Measurements from ENCODE around the gene MRPL46. TPM values are rescaled to one million over a fixed set of nuclear protein-coding genes. Genes with fewer than 3 reads are reported as not detected.

The MRPL46 gene
- total and polyA plus RNA-seq, 7 donors: 47.3 to 207 (median 82.1) TPM

DNA sequence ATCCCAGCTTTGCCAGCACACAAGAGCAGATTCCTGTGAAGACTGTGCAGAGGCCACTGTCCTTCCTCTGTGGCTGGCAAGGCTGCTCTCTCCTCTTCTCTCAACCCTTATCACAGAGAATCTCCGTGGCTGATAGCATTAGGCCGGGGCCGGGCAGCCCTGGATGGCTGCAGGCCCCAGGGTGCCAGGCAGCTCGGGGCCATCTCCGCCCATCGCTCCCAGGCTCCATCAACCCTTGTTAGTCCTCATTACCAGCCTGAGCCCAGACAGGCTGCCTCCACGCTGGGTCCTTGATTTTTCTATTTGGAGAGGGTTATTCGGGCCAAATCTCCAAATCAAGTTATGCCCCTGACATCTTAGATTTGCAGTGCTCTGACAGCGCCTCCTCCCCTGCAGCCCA, 39.1 kb downstream of the MRPL46 start:
- H3K36me3 ChIP-seq (ENCODE audit: insufficient read depth in 1 of 2, low read depth in 1 of 2): no peaks in the 10 kb centered on the region
- intact Hi-C loops (cut with DNase I): no loop called here
- WGBS, 3 donors: 44 to 52% (median 48%) methylated on average over 9 of the region's 9 CpGs
- TF ChIP-seq, protein P1, sequence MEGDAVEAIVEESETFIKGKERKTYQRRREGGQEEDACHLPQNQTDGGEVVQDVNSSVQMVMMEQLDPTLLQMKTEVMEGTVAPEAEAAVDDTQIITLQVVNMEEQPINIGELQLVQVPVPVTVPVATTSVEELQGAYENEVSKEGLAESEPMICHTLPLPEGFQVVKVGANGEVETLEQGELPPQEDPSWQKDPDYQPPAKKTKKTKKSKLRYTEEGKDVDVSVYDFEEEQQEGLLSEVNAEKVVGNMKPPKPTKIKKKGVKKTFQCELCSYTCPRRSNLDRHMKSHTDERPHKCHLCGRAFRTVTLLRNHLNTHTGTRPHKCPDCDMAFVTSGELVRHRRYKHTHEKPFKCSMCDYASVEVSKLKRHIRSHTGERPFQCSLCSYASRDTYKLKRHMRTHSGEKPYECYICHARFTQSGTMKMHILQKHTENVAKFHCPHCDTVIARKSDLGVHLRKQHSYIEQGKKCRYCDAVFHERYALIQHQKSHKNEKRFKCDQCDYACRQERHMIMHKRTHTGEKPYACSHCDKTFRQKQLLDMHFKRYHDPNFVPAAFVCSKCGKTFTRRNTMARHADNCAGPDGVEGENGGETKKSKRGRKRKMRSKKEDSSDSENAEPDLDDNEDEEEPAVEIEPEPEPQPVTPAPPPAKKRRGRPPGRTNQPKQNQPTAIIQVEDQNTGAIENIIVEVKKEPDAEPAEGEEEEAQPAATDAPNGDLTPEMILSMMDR (IDR thresholded peaks at IDR 0.05): no peak
- no peaks in the 10 kb centered on the region for H3K4me1 ChIP-seq
- ATAC-seq (no peak), DNase-seq (no peak)
- H3K27me3 ChIP-seq (ENCODE audit: insufficient read depth in 3 of 3, low read length in 2 of 3): peaks cover 0 to 6% (median 0%) of the 10 kb centered on the region in 3 donors
- H3K4me3 ChIP-seq: no peak overlapping the region
- H3K27ac ChIP-seq: no peak overlapping the region
- H3K9me3 ChIP-seq: no peaks in the 10 kb centered on the region

DNA sequence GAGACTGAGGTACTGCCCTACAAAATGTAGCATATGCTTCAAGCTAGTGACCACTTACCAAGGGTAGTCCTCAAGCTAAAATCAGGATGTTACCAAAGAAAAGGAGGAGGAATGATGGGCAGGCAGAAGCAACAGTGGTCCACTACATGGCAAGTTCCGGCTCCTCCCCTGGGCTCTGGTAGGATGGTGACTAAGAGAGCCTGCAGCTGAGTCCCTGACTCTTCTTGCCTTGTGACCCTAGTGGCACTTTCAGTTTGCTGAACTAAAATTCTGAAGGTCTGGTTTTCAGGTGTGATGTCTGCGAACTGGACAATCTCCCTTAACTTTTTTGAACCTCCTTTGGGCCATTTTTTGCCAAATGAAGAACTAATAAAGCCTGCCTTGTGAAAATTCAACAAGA, 40.9 kb downstream of the MRPL46 start:
- no peaks in the 10 kb centered on the region for H3K36me3 ChIP-seq (ENCODE audit: insufficient read depth in 1 of 2, low read depth in 1 of 2)
- H3K9me3 ChIP-seq: no peaks in the 10 kb centered on the region
- no peak for DNase-seq
- no peak for ATAC-seq
- H3K4me1 ChIP-seq: no peaks in the 10 kb centered on the region
- H3K27ac ChIP-seq: no peak overlapping the region
- WGBS, 3 donors: 65 to 93% (median 79%) methylated on average over 2 of the region's 2 CpGs
- intact Hi-C loops (cut with DNase I): no loop called here
- no peak overlapping the region for H3K4me3 ChIP-seq
- TF ChIP-seq, protein P1 (IDR thresholded peaks at IDR 0.05): no peak
- H3K27me3 ChIP-seq (ENCODE audit: insufficient read depth in 3 of 3, low read length in 2 of 3): peaks cover 0 to 6% (median 1%) of the 10 kb centered on the region in 3 donors

DNA sequence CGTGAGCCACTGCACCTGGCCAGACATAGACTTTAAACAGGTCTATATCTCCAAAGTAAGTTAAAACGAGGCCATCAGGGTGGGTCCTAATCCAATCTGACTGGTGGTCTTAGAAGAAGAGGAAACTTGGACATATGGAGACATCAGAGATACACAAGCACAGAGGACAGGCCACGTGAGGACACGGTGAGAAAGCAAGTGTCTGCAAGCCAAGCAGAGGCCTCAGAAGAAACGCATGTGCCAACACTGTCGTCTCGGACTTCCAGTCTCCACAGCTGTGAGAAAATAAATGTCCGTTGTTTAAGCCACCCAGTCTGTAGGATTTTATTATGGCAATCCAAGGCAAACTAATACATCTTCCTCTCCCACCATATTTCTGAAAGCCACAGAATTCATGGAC, 43.9 kb downstream of the MRPL46 start:
- no peaks in the 10 kb centered on the region for H3K36me3 ChIP-seq (ENCODE audit: insufficient read depth in 1 of 2, low read depth in 1 of 2)
- no peak overlapping the region for H3K27ac ChIP-seq
- peaks cover 0 to 4% (median 3%) of the 10 kb centered on the region in 3 donors for H3K27me3 ChIP-seq (ENCODE audit: insufficient read depth in 3 of 3, low read length in 2 of 3)
- intact Hi-C loops (cut with DNase I): no loop called here
- TF ChIP-seq, protein P1 (IDR thresholded peaks at IDR 0.05): no peak
- ATAC-seq: no peak
- H3K4me3 ChIP-seq: no peak overlapping the region
- DNase-seq: no peak
- no peaks in the 10 kb centered on the region for H3K4me1 ChIP-seq
- WGBS, 3 donors: 41 to 51% (median 50%) methylated on average over 8 of the region's 8 CpGs
- H3K9me3 ChIP-seq: no peaks in the 10 kb centered on the region

DNA sequence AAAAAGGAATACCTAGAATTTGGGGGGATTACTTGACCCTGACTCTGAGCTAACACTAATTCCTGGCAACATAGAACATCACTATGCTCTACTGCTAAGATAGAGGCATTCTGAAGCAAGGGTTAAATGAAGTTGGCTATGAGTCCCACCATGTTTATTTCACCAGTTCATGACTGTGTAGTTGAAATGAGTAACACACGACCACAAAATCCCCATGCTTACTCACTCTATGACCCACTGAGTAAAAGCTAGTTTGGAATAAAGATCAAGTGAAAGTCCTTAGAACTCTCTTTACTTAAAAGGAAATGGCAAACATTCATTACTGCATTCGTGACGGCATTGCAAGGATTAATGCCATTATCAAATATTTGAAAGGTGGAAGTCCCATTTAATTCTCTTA, 47.4 kb downstream of the MRPL46 start:
- 59 to 73% (median 67%) methylated on average over 3 of the region's 3 CpGs for WGBS, 3 donors
- Histone ChIP-seq H3K4me1 (no peaks in the 10 kb centered on the region), H3K4me3 (no peak overlapping the region), H3K9me3 (no peaks in the 10 kb centered on the region), H3K27me3 (ENCODE audit: insufficient read depth in 3 of 3, low read length in 2 of 3) (peaks cover 0 to 3% (median 0%) of the 10 kb centered on the region in 3 donors), H3K27ac (no peak overlapping the region), H3K36me3 (ENCODE audit: insufficient read depth in 1 of 2, low read depth in 1 of 2) (no peaks in the 10 kb centered on the region)
- intact Hi-C loops (cut with DNase I): no loop called here
- no peak for DNase-seq
- TF ChIP-seq, protein P1 (IDR thresholded peaks at IDR 0.05): no peak
- ATAC-seq: no peak

Other genes starting within 250 kb of the MRPL46 start
- gene NTRK3, start 210.6 kb downstream of the MRPL46 start, total RNA-seq: 1 to 10 TPM in 1 of 4 donors, under 1 TPM in 3; 0.17 to 1.7 (median 0.57) TPM
- gene NTRK3, start 210.6 kb downstream of the MRPL46 start, polyA plus RNA-seq: under 1 TPM; 0.31 to 0.61 (median 0.57) TPM
- gene MRPS11, start 320 bp upstream of the MRPL46 start, total RNA-seq: 10 to 100 TPM; 48.4 to 62.2 (median 54.5) TPM
- 100 to 1,000 TPM in 1 of 3 donors, 10 to 100 TPM in 2; 62.3 to 129 (median 73.7) TPM for gene MRPS11, start 320 bp upstream of the MRPL46 start, polyA plus RNA-seq
- 10 to 100 TPM in 1 of 4 donors, 1 to 10 TPM in 3; 6.9 to 13.3 (median 8.1) TPM for gene DET1, start 79.3 kb upstream of the MRPL46 start, total RNA-seq
- gene DET1, start 79.3 kb upstream of the MRPL46 start, polyA plus RNA-seq: 1 to 10 TPM; 3.9 to 7.0 (median 5.6) TPM
- gene AEN, start 154.0 kb upstream of the MRPL46 start, total RNA-seq: 10 to 100 TPM; 10.1 to 46.6 (median 27.8) TPM
- 10 to 100 TPM; 25.6 to 35.2 (median 32.2) TPM for gene AEN, start 154.0 kb upstream of the MRPL46 start, polyA plus RNA-seq
- 1 to 10 TPM; 2.5 to 5.0 (median 3.3) TPM for gene ISG20, start 171.6 kb upstream of the MRPL46 start, total RNA-seq
- 1 to 10 TPM; 1.1 to 7.4 (median 5.7) TPM for gene ISG20, start 171.6 kb upstream of the MRPL46 start, polyA plus RNA-seq